OCI-LY3 (cell line): ENCODE data around the gene BCAR1.

Source experiments
- CTCF ChIP-seq: fragments of 200-600, 300-600 bp; sonication (generic); IDR thresholded peaks from 2 replicates; pipeline ENCODE4 v1.5.1; 2014; ENCODE audit warnings: antibody characterized with exemption, low read length, low read depth
- EZH2phosphoT487 ChIP-seq: fragments of 200-600 bp; shearing (Covaris generic); IDR thresholded peaks from 2 replicates; pipeline ENCODE4 v1.6.1; 2018; ENCODE audit warnings: antibody characterized with exemption, mixed run types, low read depth

GRCh38 chr16:75230471-75231110, 20.8 kb downstream of the BCAR1 start:
- TF ChIP-seq CTCF, result no peak
- TF ChIP-seq EZH2phosphoT487, result no peak
